Fibroblast of villous mesenchyme (primary cell): ENCODE data around the gene MAN2B1. TPM values are rescaled to one million over a fixed set of nuclear protein-coding genes. Genes with fewer than 3 reads are reported as not detected.
A peak's percentile ranks its signal among the peaks of the same experiment; 100 is the strongest.

Source experiments
- DNase-seq: peaks from one replicate; pipeline ENCODE4 v3.0.0-alpha.2; 2010; ENCODE audit warnings: low read depth
- H3K4me3 ChIP-seq: 2 replicates; pipeline ENCODE4 v1.5.1; 2011; ENCODE audit warnings: low read depth, mild to moderate bottlenecking, low read length
- CTCF ChIP-seq: IDR thresholded peaks from 2 replicates; pipeline ENCODE4 v1.5.1; 2012; ENCODE audit warnings: low read depth, mild to moderate bottlenecking, low read length; ENCODE audit not compliant: insufficient read depth
- small RNA-seq: library from RNA; depleted of rRNA; stranded (forward); fragments of <200 nt; gene quantifications from one replicate; pipeline ENCODE3, GENCODE V24; 2012
- total RNA-seq: library from RNA; depleted of rRNA; stranded (reverse); fragments of >200 nt; gene quantifications from 2 replicates; pipeline ENCODE4 v1.2.3, GENCODE V29; 2012

Gene MAN2B1
- total RNA-seq, 1 donor = 22.9 TPM

GRCh38 chr19:12606796-12607195 is 59.7 kb downstream of the MAN2B1 start:
- H3K4me3 ChIP-seq = no peak overlapping the region
- TF ChIP-seq CTCF = no peak
- DNase-seq = no peak

DNA sequence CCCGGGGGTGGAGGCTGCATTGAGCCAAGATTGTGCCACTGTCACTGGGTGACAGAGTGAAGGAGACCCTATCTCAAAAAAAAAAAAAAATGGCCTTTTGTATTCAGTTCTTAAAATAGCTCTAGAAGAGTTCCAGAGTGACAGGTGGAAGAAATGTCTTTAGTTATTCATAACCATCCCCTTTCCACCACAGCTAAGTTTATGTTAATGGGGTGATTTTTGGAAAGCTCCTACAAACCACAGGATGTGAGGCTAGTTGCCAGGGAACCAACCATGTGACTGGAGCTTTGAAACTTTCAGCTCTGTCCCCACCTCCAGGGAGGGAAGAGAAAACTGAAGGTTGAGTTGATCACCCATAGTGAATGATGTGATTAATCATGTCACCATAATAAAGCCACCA is 62.8 kb downstream of the MAN2B1 start:
- DNase-seq = peak; percentile 16
- H3K4me3 ChIP-seq = no peak overlapping the region
- no peak for TF ChIP-seq CTCF

DNA sequence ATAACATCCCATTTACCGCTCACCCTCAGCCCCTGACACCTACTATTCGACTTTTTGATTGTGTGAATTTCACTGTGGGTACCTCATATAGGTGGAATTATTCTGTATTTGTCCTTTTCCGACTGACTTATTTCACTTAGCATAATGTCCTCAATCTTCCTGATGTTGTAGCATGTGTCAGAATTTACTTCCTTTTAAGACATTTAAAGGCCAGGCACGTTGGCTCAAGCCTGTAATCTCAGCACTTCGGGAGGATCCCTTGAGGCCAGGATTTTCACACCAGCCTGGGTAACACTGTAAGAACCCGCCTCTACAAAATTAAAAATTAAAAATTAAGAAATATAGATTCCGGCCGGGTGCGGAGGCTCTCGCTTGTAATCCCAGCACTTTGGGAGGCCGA is 68.9 kb downstream of the MAN2B1 start:
- TF ChIP-seq CTCF = no peak
- DNase-seq = no peak
- H3K4me3 ChIP-seq = no peak overlapping the region

- TF ChIP-seq CTCF = no peak
- no peak overlapping the region for H3K4me3 ChIP-seq
- DNase-seq = no peak
Observed at GRCh38 chr19:12596927-12597548, 69.5 kb downstream of the MAN2B1 start.

Small RNAs within 50 kb of the gene (small RNA-seq; reads per million reads assigned to genes)
- 17.0 reads per million, percentile 93 among the genes with 10 or more reads in this experiment for gene SNORD41

Other genes starting within 250 kb of the MAN2B1 start
- gene ZNF443, start 225.7 kb downstream of the MAN2B1 start, total RNA-seq = 1.3 and 3.5 TPM in 2 replicates
- gene ZNF709, start 181.9 kb downstream of the MAN2B1 start, total RNA-seq = 1.9 and 3.0 TPM in 2 replicates
- 6.0 and 6.4 TPM in 2 replicates for gene ZNF564, start 115.3 kb downstream of the MAN2B1 start, total RNA-seq
- gene ZNF490, start 55.9 kb downstream of the MAN2B1 start, total RNA-seq = 5.2 and 7.8 TPM in 2 replicates
- gene ZNF791, start 55.8 kb downstream of the MAN2B1 start, total RNA-seq = 17.4 and 20.3 TPM in 2 replicates
- gene WDR83, start 65 bp upstream of the MAN2B1 start, total RNA-seq = 6.8 and 7.3 TPM in 2 replicates
- gene DHPS, start 15.1 kb upstream of the MAN2B1 start, total RNA-seq = 45.7 and 50.1 TPM in 2 replicates
- not detected in 2 replicates for gene GNG14, start 21.3 kb upstream of the MAN2B1 start, total RNA-seq
- gene FBXW9, start 29.9 kb upstream of the MAN2B1 start, total RNA-seq = 7.3 and 15.1 TPM in 2 replicates
- 36.7 and 53.1 TPM in 2 replicates for gene TNPO2, start 57.2 kb upstream of the MAN2B1 start, total RNA-seq
- 127 and 153 TPM in 2 replicates for gene TRIR, start 67.9 kb upstream of the MAN2B1 start, total RNA-seq
- gene GET3, start 70.8 kb upstream of the MAN2B1 start, total RNA-seq = 79.2 and 82.5 TPM in 2 replicates
- gene BEST2, start 85.0 kb upstream of the MAN2B1 start, total RNA-seq = not detected in 2 replicates
- 12.2 and 15.1 TPM in 2 replicates for gene HOOK2, start 108.8 kb upstream of the MAN2B1 start, total RNA-seq
- 88.1 and 107 TPM in 2 replicates for gene JUNB, start 124.7 kb upstream of the MAN2B1 start, total RNA-seq
- 222 and 230 TPM in 2 replicates for gene PRDX2, start 135.1 kb upstream of the MAN2B1 start, total RNA-seq
- not detected in 2 replicates for gene THSD8, start 135.3 kb upstream of the MAN2B1 start, total RNA-seq
- gene RNASEH2A, start 139.8 kb upstream of the MAN2B1 start, total RNA-seq = 20.0 and 22.9 TPM in 2 replicates
- gene RTBDN, start 167.8 kb upstream of the MAN2B1 start, total RNA-seq = not detected in 2 replicates
- gene MAST1, start 171.8 kb upstream of the MAN2B1 start, total RNA-seq = under 0.01 TPM in 2 replicates
- 14.7 and 18.7 TPM in 2 replicates for gene DNASE2, start 214.7 kb upstream of the MAN2B1 start, total RNA-seq
- gene KLF1, start 220.5 kb upstream of the MAN2B1 start, total RNA-seq = not detected in 2 replicates
- 17.3 and 19.6 TPM in 2 replicates for gene GCDH, start 224.4 kb upstream of the MAN2B1 start, total RNA-seq